H7 (cell line): ENCODE data around the gene FUBP3. TPM values are rescaled to one million over a fixed set of nuclear protein-coding genes. Genes with fewer than 3 reads are reported as not detected.

Experiments
- DNase-seq: peaks from one replicate; pipeline ENCODE4 v3.0.0; 2012
- H3K27me3 ChIP-seq: 2 replicates; pipeline ENCODE4 v1.6.0; 2011; ENCODE audit warnings: mild to moderate bottlenecking, low read length; ENCODE audit not compliant: control insufficient read depth, insufficient read depth
- H3K36me3 ChIP-seq: replicated peaks from 2 replicates; pipeline ENCODE4 v1.5.1; 2011; ENCODE audit warnings: low read length; ENCODE audit not compliant: control insufficient read depth, insufficient read depth
- H3K4me3 ChIP-seq: 2 replicates; pipeline ENCODE4 v1.5.1; 2011; ENCODE audit warnings: low read depth, mild to moderate bottlenecking, control low read depth, low read length, moderate library complexity; ENCODE audit not compliant: insufficient read depth
- total RNA-seq: library from RNA; depleted of rRNA; stranded (reverse); fragments of >200 nt; shearing (Covaris generic); gene quantifications from 2 replicates; pipeline ENCODE4 v1.2.3, GENCODE V29; 2014

The FUBP3 gene
- total RNA-seq, 1 experiment from 2014 or later, result 43.9 TPM

- peaks cover 45% of the 10 kb centered on the region for H3K36me3 ChIP-seq
- H3K27me3 ChIP-seq, result no peaks in the 10 kb centered on the region
- peak; percentile 61 for DNase-seq
- no peak overlapping the region for H3K4me3 ChIP-seq
Observed at GRCh38 chr9:130630506-130631330, 51.3 kb downstream of the FUBP3 start.

GRCh38 chr9:130631331-130632080, 52.1 kb downstream of the FUBP3 start:
- H3K4me3 ChIP-seq, result no peak overlapping the region
- DNase-seq, result peak; percentile 51
- peaks cover 40% of the 10 kb centered on the region for H3K36me3 ChIP-seq
- H3K27me3 ChIP-seq, result no peaks in the 10 kb centered on the region

DNA sequence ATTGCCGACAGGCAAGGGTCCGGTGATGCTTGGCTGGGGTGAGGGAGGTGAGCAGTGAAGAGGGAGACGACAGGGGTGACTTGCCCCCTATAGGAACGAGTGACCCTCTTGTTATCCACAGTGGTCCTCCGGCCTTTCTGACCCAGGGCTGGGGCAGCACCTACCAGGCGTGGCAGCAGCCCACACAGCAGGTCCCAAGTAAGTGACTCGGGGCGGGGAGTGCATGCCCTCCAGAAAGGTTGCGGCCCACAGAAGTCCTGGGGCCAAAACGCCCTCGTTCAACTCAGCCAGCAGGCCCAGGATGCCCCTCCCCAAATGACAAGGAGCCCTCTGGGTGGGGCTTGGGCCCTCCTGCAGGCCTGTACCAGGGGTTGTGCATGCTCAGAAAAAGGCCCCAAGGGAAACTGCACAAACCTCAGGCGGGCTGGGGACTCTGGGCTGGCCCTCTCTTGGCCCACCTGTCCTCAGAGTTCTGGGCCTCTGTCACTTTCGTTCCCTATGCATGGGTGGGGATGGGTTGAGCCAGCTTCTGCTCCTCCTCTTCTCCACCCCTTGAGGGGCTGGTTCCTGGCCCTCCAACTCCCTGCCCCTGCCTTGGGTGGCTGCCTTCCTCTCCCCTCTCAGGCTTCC, 52.8 kb downstream of the FUBP3 start:
- H3K36me3 ChIP-seq, result peaks cover 37% of the 10 kb centered on the region
- no peak overlapping the region for H3K4me3 ChIP-seq
- DNase-seq, result peak; percentile 51
- H3K27me3 ChIP-seq, result no peaks in the 10 kb centered on the region

DNA sequence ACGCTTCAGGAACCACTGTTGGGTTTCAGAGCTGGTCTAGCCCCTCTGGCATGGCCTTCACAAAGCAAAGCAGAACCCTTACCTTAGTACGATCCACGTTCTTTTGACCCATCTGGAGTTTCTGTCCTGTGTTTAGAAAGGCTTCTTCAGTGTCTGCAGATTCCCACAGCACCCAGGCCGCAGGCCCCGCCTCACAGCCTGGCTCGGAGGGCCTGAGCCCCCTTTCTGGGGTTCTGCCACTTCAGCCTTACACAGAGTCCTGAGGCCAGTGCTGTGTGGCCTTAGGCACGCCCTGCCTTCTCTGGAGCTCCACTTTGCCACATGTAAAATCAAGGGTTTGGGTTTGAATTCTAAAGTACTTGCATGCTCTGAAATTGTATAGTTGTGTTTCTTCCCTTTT, 53.5 kb downstream of the FUBP3 start:
- Histone ChIP-seq H3K36me3 (peaks cover 32% of the 10 kb centered on the region), H3K4me3 (no peak overlapping the region), H3K27me3 (no peaks in the 10 kb centered on the region)
- no peak for DNase-seq

- H3K4me3 ChIP-seq, result no peak overlapping the region
- no peaks in the 10 kb centered on the region for H3K27me3 ChIP-seq
- peaks cover 32% of the 10 kb centered on the region for H3K36me3 ChIP-seq
- DNase-seq, result peak; percentile 57
Observed at GRCh38 chr9:130633336-130634190, 54.2 kb downstream of the FUBP3 start.

DNA sequence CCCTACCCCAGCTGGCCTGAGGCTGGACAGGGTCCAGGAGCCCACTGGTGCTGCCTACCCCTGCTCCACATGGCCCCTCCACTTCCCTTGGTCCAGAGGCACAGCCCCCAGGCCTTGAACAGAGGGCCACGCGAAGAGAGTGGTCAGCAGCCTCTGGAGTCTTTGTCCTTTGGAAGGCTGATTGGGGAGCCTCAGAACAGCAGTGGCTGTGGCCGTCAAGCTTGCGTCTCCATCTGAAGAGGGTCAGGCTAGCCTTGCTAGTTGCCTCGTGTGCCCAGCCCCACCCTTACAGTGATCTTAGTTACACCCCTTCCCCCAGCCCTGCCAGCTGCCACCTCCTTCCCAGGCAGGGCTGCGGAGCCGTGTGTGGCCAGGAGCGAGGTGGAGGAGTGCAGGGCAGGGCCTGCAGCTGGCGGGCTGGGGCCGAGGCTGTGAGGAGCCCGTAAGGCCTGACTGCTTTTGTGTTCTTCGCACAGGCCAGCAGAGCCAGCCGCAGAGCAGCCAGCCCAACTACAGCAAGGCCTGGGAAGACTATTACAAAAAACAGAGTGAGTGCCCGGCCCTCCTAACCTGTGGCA, 54.9 kb downstream of the FUBP3 start:
- Histone ChIP-seq H3K36me3 (peaks cover 32% of the 10 kb centered on the region), H3K4me3 (no peak overlapping the region), H3K27me3 (no peaks in the 10 kb centered on the region)
- peak; percentile 47 for DNase-seq

GRCh38 chr9:130634801-130635200, 55.4 kb downstream of the FUBP3 start:
- H3K36me3 ChIP-seq, result peaks cover 32% of the 10 kb centered on the region
- peak; percentile 32 for DNase-seq
- no peak overlapping the region for H3K4me3 ChIP-seq
- H3K27me3 ChIP-seq, result no peaks in the 10 kb centered on the region

- Histone ChIP-seq H3K4me3 (no peak overlapping the region), H3K36me3 (peaks cover 29% of the 10 kb centered on the region), H3K27me3 (no peaks in the 10 kb centered on the region)
- peak; percentile 28 for DNase-seq
Observed at GRCh38 chr9:130635306-130635705, 55.9 kb downstream of the FUBP3 start.

DNA sequence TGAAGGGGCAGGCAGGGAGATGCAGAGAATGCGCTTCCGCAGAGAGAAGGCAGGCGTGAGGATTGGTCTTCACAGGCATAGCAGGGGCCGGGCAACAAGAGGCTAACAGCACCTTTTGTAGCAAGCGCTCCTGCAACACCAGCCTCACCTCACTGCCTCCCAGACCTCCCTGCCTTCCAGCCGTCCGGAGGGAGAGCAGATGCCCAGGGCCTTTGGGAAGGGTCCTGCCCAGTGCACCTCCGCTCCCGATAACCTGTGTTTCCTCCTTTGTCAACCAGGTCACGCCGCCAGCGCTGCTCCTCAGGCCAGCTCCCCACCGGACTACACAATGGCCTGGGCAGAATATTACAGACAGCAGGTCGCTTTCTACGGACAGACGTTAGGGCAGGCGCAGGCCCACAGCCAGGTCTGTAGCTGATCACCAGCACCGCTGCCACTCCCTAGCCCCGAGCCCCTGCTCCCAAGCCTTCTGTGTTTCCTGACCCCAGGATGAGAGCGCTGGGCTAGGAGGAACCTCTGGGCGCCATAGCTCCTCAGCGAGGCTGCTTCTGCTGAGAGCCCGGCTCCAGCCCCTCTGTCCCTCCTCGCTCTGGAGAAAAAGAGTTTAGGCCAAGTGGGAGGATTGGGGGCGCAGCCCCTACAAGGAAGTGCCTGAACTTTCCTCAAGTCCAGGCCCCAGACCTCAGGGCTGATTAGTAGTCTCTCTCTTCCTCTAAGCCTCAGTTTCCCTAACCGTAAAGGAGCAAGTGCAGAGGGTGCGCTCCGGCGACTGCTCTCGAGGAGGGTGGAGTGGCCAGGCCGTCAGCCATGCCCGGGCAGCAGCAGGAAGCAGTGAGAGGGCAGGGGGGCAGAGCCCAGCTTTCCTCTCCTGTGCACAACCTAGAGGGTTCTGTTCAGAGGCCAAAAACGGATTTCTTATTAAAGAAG, 56.6 kb downstream of the FUBP3 start:
- H3K4me3 ChIP-seq, result no peak overlapping the region
- H3K36me3 ChIP-seq, result peaks cover 25% of the 10 kb centered on the region
- no peaks in the 10 kb centered on the region for H3K27me3 ChIP-seq
- DNase-seq, result peak; percentile 46

DNA sequence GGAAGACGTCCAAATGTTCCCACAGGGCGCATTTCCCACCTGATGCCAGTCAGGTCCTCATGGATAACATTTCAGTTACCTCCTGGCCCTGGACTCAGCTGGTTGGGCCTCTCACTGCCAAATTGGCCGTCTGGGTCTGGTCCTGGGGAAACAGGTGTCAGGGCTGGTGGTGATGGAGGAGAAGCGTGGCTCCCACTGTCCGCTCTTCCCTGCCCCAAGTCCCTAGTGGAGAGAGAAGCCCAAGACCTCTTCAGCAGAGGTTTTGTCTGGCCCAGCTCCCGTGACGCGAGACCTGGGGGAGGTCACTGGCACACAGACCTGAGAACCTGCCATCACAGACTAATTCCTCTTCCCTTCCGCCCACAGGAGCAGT, 57.3 kb downstream of the FUBP3 start:
- H3K36me3 ChIP-seq, result peaks cover 18% of the 10 kb centered on the region
- peak; percentile 63 for DNase-seq
- H3K27me3 ChIP-seq, result no peaks in the 10 kb centered on the region
- no peak overlapping the region for H3K4me3 ChIP-seq

DNA sequence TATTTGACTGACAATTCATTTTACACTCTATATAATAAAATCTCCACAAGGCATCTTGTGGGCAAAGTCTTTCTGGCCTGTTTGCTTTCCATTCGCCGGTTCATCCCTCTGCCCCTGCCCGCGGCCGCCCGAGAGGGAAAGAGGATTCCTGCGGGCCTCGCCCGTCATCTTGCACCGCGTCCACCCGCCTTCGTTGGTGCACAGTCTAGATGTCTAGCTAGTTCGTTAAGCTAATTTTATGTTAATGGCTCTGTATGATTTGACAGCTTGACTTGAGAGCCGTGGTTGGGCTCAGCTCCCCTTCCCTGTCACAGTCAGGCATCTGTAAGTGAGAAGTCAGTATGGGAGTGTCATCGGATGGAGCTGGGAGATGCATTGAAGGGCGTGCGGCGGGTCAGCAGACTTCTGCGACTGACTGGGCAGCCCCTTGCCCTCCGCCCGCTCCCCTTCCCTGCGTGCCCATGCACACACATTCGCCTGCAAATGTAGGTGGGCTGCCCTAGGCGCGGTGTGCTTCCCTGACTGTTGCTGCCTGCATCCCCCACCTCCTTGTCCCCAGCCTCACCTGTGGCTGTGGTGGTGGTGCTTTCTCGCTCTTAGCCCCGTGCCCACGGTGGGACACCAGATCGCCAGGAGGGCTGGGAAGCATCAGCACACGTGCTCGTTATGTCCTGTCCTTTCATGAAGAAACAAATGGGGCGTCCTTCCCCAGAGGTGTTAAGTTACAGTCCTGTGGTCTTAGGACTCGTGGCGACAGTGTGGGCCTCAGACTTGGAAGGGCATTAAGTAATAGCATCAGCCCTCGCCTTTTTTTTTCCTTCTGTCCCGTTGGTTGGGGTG, 59.1 kb downstream of the FUBP3 start:
- no peak overlapping the region for H3K4me3 ChIP-seq
- H3K36me3 ChIP-seq, result peaks cover 10% of the 10 kb centered on the region
- DNase-seq, result peak; percentile 65
- no peaks in the 10 kb centered on the region for H3K27me3 ChIP-seq

DNA sequence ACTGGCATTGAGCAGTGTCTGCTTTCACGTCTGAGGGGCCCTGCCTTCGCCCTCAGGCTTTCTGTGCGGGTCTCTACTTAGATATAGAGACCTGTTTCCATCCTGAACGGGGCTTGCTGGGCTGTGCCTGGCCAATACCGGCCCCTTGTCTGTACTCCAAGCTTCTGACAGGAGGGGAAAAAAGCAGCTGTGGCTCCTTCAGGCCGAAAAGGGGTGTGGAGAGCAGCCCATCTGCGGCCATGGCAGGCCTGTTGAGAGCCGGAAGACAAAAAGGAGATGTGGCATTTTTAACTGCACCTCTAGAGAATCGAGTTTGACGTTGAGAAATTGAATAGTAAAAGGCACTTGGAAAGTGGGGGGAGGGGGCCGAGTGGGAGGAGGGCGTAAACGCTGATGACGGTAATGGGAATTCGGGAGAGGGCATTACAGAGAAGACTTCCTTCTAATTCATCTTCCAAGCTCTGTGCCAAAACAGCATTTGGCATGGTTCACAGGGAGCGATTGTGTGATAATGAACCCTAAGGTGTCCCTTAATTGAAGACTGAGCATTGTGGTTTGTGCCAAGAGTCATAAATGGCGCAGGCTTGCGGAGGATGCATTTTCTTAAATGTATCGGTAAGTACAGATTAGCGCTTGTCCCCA, 59.9 kb downstream of the FUBP3 start:
- DNase-seq, result no peak

More for the DNA sequence above, 59.9 kb downstream of the FUBP3 start:
- Histone ChIP-seq H3K27me3 (no peaks in the 10 kb centered on the region), H3K4me3 (no peak overlapping the region), H3K36me3 (peaks cover 8% of the 10 kb centered on the region)
